PFSK-1 (cell line): ENCODE data around the gene UBE2E1.

Source experiments
- FOXP2 ChIP-seq: optimal IDR thresholded peaks from 2 replicates; pipeline ENCODE3; 2011; ENCODE audit warnings: borderline replicate concordance, control low read depth, inconsistent platforms; ENCODE audit not compliant: insufficient read depth; ENCODE audit errors: extremely low read length, extremely low read depth
- POLR2AphosphoS5 ChIP-seq: IDR thresholded peaks from 2 replicates; pipeline ENCODE4 v1.6.1; 2012; ENCODE audit warnings: low read depth, mild to moderate bottlenecking, control low read depth, low read length, moderate library complexity
- SIN3A ChIP-seq: IDR thresholded peaks from 2 replicates; pipeline ENCODE4 v1.6.1; 2012; ENCODE audit warnings: mild to moderate bottlenecking, low read length, moderate library complexity, borderline replicate concordance; ENCODE audit not compliant: insufficient read depth
- TAF1 ChIP-seq: IDR thresholded peaks from 2 replicates; pipeline ENCODE4 v1.6.1; 2012; ENCODE audit warnings: low read length, control low read depth, borderline replicate concordance; ENCODE audit not compliant: insufficient read depth
- TF ChIP-seq, protein P1 (sequence below), 2 experiments: IDR thresholded peaks; 2 replicates each; pipeline versions ENCODE4 v1.6.1 to v1.8.0; 2011 to 2012; ENCODE audit warnings: low read depth in 2 of 2, low read length in 2 of 2, control low read depth in 1 of 2, inconsistent platforms in 1 of 2, mild to moderate bottlenecking in 1 of 2, moderate library complexity in 1 of 2; ENCODE audit not compliant: insufficient read depth in 1 of 2

DNA sequence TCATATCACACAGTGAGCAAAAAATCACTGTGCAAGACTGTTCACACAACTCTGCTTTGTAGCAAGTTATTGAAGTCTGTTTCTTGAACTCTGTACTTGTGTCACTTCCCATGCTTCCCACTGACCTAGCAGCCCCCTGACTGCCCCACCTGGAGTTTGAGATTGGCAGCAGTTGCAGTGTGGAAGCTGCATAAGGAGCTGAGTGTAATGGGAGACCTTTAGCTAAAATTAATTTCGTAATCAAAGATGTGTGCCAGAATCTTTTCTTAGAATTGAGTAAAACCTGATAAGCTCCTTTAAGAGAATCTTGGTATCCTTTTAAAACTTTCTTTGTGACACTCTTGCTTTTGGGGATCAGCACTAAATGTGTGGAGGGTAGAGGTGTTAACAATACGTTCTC is 68.2 kb downstream of the UBE2E1 start:
- TF ChIP-seq TAF1 (no peak), FOXP2 (no peak), POLR2AphosphoS5 (no peak), SIN3A (no peak)
- TF ChIP-seq, protein P1, sequence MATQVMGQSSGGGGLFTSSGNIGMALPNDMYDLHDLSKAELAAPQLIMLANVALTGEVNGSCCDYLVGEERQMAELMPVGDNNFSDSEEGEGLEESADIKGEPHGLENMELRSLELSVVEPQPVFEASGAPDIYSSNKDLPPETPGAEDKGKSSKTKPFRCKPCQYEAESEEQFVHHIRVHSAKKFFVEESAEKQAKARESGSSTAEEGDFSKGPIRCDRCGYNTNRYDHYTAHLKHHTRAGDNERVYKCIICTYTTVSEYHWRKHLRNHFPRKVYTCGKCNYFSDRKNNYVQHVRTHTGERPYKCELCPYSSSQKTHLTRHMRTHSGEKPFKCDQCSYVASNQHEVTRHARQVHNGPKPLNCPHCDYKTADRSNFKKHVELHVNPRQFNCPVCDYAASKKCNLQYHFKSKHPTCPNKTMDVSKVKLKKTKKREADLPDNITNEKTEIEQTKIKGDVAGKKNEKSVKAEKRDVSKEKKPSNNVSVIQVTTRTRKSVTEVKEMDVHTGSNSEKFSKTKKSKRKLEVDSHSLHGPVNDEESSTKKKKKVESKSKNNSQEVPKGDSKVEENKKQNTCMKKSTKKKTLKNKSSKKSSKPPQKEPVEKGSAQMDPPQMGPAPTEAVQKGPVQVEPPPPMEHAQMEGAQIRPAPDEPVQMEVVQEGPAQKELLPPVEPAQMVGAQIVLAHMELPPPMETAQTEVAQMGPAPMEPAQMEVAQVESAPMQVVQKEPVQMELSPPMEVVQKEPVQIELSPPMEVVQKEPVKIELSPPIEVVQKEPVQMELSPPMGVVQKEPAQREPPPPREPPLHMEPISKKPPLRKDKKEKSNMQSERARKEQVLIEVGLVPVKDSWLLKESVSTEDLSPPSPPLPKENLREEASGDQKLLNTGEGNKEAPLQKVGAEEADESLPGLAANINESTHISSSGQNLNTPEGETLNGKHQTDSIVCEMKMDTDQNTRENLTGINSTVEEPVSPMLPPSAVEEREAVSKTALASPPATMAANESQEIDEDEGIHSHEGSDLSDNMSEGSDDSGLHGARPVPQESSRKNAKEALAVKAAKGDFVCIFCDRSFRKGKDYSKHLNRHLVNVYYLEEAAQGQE (IDR thresholded peaks at IDR 0.05; ENCODE audit: insufficient read depth in 1 of 2, low read depth in 2 of 2, low read length in 2 of 2): no peak
